ENCODE measurements around the gene LRRC26. TPM values are rescaled to one million over a fixed set of nuclear protein-coding genes. Genes with fewer than 3 reads are reported as not detected.

The LRRC26 gene
- total RNA-seq, 3 donors from 2014 or later, result 18.7 to 63.0 (median 58.9) TPM

DNA sequence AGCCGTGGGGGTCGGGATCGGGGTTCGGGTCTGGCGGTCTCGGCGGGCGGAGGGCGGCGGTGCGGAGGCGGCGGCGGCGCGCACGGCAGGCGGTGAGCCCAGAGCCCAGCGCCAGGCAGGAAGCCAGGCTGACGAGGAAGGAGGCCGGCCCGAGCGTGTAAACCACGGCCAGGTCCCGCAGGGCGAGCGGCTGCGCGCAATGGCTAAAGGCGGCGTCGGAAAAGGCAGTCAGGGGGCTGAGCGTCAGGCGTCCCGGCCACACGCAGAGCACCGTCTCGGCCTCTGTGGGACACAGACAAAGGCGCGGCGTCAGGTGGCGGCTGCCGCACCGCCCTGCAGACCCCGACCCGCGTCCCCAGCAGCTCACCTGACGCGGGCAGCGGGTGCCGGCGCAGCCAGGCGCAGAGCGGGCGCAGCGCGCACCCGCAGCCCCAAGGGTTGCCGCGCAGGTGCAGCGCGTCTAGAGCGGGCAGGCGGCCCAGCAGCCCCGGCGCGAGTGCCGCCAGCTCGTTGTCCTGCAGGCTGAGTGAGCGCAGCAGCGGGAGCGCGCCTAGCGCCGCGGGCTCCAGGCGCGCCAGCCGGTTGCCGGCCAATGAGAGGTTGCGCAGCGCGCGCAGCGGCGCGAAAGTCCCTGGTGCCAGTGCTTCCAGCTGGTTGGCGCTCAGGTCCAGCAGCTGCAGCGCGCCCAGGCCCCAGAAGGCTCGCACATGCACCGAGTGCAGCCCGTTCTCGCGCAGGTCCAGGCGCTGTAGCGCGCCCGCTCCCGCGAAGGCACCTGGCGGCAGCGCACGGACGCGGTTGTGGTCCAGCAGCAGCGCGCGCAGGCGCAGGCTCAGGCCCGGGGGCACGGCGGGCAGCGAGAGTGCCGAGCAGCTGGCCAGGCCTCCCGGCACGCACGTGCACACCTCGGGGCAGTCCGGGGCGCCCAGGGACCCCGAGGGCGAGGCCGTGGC, 671 bp downstream of the LRRC26 start:
- Histone ChIP-seq H3K9me3 (no peaks in the 10 kb centered on the region), H3K36me3 (ENCODE audit: low read depth) (no peaks in the 10 kb centered on the region), H3K4me3 (peak overlapping the region; percentile 11), H3K4me1 (ENCODE audit: low read depth) (peaks cover 34% of the 10 kb centered on the region)
- DNase-seq (peak in 2 of 3 donors; percentile 53 to 71), ATAC-seq (peak; percentile 61)
- intact Hi-C loops (cut with DNase I, micrococcal nuclease), result no loop called here
- TF ChIP-seq, protein P1, sequence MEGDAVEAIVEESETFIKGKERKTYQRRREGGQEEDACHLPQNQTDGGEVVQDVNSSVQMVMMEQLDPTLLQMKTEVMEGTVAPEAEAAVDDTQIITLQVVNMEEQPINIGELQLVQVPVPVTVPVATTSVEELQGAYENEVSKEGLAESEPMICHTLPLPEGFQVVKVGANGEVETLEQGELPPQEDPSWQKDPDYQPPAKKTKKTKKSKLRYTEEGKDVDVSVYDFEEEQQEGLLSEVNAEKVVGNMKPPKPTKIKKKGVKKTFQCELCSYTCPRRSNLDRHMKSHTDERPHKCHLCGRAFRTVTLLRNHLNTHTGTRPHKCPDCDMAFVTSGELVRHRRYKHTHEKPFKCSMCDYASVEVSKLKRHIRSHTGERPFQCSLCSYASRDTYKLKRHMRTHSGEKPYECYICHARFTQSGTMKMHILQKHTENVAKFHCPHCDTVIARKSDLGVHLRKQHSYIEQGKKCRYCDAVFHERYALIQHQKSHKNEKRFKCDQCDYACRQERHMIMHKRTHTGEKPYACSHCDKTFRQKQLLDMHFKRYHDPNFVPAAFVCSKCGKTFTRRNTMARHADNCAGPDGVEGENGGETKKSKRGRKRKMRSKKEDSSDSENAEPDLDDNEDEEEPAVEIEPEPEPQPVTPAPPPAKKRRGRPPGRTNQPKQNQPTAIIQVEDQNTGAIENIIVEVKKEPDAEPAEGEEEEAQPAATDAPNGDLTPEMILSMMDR (IDR thresholded peaks at IDR 0.05), result no peak

DNA sequence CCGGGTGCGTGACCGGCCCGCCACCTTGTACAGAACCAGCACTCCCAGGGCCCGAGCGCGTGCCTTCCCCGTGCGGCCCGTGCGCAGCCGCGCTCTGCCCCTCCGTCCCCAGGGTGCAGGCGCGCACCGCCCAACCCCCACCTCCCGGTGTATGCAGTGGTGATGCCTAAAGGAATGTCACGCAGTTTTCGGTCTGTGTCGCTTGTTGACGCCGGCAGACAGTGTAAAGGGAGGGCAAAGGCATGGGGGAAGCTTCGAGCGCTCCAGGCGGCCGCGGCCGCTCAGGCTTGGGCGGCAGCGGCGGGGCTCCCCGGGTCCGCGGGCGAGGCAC, 1.3 kb downstream of the LRRC26 start:
- intact Hi-C loops (cut with DNase I, micrococcal nuclease), result no loop called here
- ATAC-seq (peak; percentile 3), DNase-seq (no peak)
- Histone ChIP-seq H3K36me3 (ENCODE audit: low read depth) (no peaks in the 10 kb centered on the region), H3K4me1 (ENCODE audit: low read depth) (peaks cover 33% of the 10 kb centered on the region), H3K4me3 (peak overlapping the region; percentile 11), H3K9me3 (no peaks in the 10 kb centered on the region)
- TF ChIP-seq, protein P1 (IDR thresholded peaks at IDR 0.05), result no peak

DNA sequence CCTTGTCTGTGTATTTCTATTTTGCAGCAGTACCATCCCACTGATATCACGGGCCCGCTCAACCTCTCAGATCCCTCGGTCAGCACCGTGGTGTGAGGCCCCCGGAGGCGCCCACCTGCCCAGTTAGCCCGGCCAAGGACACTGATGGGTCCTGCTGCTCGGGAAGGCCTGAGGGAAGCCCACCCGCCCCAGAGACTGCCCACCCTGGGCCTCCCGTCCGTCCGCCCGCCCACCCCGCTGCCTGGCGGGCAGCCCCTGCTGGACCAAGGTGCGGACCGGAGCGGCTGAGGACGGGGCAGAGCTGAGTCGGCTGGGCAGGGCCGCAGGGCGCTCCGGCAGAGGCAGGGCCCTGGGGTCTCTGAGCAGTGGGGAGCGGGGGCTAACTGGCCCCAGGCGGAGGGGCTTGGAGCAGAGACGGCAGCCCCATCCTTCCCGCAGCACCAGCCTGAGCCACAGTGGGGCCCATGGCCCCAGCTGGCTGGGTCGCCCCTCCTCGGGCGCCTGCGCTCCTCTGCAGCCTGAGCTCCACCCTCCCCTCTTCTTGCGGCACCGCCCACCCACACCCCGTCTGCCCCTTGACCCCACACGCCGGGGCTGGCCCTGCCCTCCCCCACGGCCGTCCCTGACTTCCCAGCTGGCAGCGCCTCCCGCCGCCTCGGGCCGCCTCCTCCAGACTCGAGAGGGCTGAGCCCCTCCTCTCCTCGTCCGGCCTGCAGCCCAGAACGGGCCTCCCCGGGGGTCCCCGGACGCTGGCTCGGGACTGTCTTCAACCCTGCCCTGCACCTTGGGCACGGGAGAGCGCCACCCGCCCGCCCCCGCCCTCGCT, 1.9 kb downstream of the LRRC26 start:
- ATAC-seq (peak; percentile 58), DNase-seq (peak; percentile 76 to 83 (median 80))
- H3K4me3 ChIP-seq, result no peak overlapping the region

DNA sequence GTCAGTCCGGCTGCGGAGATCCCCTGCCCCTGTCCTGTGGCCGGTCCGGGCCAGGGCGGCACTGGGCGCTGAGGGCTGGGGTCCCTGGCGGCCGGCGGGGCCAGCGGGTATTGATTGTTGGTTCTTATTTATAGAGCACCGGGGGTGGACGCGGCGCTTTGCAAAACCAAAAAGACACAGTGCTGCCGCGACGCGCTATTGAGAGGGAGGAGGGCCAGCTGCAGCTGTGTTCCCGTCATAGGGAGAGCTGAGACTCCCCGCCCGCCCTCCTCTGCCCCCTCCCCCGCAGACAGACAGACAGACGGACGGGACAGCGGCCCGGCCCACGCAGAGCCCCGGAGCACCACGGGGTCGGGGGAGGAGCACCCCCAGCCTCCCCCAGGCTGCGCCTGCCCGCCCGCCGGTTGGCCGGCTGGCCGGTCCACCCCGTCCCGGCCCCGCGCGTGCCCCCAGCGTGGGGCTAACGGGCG, 2.5 kb downstream of the LRRC26 start:
- Histone ChIP-seq H3K9me3 (no peaks in the 10 kb centered on the region), H3K36me3 (ENCODE audit: low read depth) (no peaks in the 10 kb centered on the region), H3K4me1 (ENCODE audit: low read depth) (peaks cover 45% of the 10 kb centered on the region), H3K4me3 (no peak overlapping the region)
- TF ChIP-seq, protein P1 (IDR thresholded peaks at IDR 0.05), result no peak
- intact Hi-C loops (cut with DNase I, micrococcal nuclease), result no loop called here
- ATAC-seq, result no peak
- no peak for DNase-seq

More for the DNA sequence above, 1.9 kb downstream of the LRRC26 start:
- Histone ChIP-seq H3K36me3 (ENCODE audit: low read depth) (no peaks in the 10 kb centered on the region), H3K4me1 (ENCODE audit: low read depth) (peaks cover 39% of the 10 kb centered on the region), H3K9me3 (no peaks in the 10 kb centered on the region)
- intact Hi-C loops (cut with DNase I, micrococcal nuclease), result no loop called here
- TF ChIP-seq, protein P1 (IDR thresholded peaks at IDR 0.05), result no peak

DNA sequence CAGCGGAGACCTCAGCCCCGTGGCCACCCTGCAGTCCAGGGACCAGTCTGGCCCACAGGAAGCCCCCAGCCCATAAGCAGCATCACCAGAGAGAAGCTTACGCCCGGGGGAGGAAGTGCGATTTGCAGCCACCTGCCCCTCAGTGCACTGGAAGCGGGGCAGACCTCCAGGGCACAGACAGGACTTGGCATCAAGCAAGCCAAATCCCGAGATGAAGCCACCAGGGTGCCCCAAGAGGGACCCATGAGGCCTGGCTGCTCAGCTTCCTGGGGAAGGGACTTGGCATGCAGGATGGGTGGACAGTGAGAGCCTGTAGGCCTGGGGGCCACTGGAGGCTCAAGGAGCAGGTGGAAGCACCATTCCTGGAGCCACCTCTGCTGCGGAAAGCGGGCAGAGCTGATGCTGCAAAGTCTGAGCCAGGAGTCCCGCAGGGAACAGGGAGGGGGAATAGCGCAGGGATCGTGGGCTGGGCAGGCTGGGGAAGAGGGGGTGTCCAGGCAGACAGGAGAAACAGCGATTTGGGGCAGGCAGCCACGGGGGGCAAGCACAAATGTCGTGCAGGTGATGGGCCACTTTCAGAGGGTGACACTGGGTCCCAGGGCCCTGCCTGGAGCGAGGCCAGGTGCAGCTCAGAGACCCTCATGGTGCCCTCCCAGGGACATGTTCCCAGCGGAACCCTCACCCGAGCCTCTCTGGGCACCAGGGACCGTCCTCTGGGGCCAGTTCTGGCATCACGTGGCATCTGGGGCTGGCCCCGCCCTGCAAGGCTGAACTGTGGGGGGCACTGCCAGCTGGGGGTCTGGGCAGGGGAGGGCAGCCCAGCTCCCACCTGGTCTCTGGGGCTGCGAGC, 3.2 kb downstream of the LRRC26 start:
- Histone ChIP-seq H3K36me3 (ENCODE audit: low read depth) (no peaks in the 10 kb centered on the region), H3K4me3 (no peak overlapping the region), H3K4me1 (ENCODE audit: low read depth) (peaks cover 45% of the 10 kb centered on the region), H3K9me3 (no peaks in the 10 kb centered on the region)
- no peak for ATAC-seq
- TF ChIP-seq, protein P1 (IDR thresholded peaks at IDR 0.05), result no peak
- no peak for DNase-seq
- intact Hi-C loops (cut with DNase I, micrococcal nuclease), result no loop called here

All from mucosa of descending colon (tissue), 3 donors.